KG1 (cell line): ENCODE results near the gene PDP2.
"Not testable (repeated sequence)": the region's sequence is repeated elsewhere in the genome, so short reads cannot be mapped to it uniquely, and the experiment has no call there.

Experiments used
- DNase-seq: peaks from one replicate; lab custom pipeline; 2025; lab: John Stamatoyannopoulos, UW

Gene PDP2

GRCh38 chr16:66886321-66886720 lies 6.0 kb downstream of the PDP2 start:
- DNase-seq = no peak

DNA sequence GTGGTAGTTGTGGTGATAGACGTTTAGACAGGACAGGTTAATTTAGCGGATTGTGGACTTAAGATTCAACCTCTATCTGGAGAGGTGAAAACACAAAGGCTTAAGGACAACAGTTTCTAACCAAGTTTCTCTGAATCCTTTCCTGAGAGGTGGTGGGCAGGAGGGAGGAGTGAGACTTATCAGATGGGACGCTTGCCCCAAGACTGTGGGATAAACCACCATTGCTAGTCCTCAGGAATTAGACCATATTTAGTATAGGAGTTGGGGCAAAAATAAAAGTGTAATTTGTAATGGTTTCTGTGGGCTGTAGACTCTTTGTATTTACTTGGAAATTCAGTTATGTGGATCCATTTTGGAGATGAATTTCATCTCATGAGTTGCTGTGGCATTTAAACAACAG lies 6.6 kb downstream of the PDP2 start:
- DNase-seq = no peak

GRCh38 chr16:66888647-66889615 lies 8.6 kb downstream of the PDP2 start:
- DNase-seq = no peak

DNA sequence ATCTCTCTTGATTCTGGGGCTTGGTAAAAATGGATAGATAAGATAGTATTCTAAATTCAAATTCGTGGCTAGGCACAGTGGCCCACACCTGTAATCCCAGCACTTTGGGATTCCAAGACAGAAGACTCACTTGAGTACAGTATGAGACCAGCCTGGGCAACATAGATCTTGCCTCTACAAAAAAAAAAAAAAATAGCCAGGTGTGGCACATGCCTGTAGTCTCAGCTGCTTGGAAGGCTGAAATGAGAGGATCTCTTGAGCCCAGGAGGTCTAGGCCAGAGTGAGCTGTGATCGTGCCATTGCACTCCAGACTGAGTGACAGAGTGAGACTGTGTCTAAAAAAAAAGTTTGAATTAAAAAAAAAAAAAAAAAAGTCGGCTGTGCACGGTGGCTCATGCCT lies 9.3 kb downstream of the PDP2 start:
- DNase-seq = no peak

- no peak for DNase-seq
Measured at GRCh38 chr16:66890799-66891198, 10.5 kb downstream of the PDP2 start.

- no peak for DNase-seq
Measured at GRCh38 chr16:66891360-66891759, 11.0 kb downstream of the PDP2 start.

DNA sequence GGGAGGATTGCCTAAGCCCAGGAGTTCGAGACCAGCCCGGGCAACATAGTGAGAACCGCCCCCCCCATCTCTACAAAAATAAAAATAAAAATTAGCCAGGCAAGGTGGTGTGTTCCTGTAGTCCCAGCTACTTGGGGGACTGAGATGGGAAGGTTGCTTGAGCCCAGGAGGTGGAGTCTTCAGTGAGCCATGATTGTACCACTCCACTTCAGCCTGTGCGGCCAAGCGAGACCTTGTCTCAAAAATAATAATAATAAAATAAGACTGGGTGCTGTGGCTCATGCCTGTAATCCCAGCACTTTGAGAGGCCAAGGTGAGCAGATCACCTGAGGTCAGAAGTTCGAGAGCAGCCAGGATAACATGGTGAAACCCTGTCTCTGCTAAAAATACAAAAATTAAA lies 11.5 kb downstream of the PDP2 start:
- DNase-seq = no peak

GRCh38 chr16:66894055-66894454 lies 13.7 kb downstream of the PDP2 start:
- DNase-seq = no peak

- peak; percentile 32 for DNase-seq
Measured at GRCh38 chr16:66894948-66895688, 14.8 kb downstream of the PDP2 start.

- DNase-seq = no peak
Measured at GRCh38 chr16:66895689-66895979, 15.3 kb downstream of the PDP2 start.

DNA sequence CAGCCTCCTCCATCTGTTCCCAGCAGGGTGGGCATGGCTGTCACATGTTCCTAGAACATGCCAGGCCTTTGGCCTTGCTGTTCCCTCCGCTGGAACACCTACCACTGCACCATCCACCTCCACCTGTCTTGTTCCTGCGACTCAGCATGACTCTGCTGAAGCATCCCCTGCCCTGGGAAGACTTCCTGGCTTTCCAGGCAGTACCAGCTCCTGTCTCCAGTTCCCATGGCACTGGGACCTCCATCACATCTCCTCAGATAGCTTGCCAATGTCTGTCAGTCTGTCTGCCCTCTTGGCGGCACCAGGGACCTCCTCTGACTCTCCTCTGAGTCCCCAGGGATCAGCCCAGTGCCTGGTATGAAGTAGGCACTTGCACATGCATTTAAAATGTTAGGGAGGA lies 15.7 kb downstream of the PDP2 start:
- no peak for DNase-seq

GRCh38 chr16:66896682-66897081 lies 16.4 kb downstream of the PDP2 start:
- not testable (repeated sequence) for DNase-seq

DNA sequence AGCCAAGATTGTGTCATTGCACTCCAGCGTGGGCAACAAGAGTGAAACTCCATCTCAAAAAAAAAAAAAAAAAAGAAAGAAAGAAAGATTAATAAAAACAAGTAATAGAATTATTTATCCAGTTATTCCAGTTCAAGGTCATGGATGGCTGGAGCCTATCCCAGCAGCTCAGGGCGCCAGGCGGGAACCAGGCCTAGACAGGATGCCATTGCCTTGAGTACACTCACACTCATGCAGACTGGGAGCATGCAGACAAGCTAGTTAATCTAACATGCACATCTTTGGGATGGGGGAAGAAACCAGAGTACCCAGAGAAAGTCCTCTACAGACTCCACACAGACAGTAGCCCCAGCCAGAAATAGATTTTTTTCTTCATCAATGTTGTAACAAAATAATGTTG lies 17.9 kb downstream of the PDP2 start:
- DNase-seq = no peak

DNA sequence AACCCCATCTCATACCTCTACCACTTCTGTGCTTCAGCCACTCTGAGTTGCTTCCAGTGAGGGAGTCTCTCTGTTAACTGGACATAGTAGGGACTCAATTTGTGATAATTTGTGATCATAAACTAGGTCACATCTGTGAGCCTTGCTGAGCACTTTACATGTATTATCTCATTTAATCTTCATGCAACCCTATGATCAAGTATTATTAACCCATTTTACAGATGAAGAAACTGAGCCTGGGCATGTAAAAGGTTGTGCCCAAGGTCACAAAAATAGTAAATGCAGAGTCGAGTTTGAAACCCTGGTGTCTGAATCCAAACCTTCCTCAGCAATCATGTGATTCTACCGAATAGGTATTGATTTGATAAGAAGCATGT lies 18.6 kb downstream of the PDP2 start:
- DNase-seq = no peak

- no peak for DNase-seq
Measured at GRCh38 chr16:66899310-66899944, 19.1 kb downstream of the PDP2 start.

GRCh38 chr16:66899945-66900710 lies 19.8 kb downstream of the PDP2 start:
- no peak for DNase-seq

DNA sequence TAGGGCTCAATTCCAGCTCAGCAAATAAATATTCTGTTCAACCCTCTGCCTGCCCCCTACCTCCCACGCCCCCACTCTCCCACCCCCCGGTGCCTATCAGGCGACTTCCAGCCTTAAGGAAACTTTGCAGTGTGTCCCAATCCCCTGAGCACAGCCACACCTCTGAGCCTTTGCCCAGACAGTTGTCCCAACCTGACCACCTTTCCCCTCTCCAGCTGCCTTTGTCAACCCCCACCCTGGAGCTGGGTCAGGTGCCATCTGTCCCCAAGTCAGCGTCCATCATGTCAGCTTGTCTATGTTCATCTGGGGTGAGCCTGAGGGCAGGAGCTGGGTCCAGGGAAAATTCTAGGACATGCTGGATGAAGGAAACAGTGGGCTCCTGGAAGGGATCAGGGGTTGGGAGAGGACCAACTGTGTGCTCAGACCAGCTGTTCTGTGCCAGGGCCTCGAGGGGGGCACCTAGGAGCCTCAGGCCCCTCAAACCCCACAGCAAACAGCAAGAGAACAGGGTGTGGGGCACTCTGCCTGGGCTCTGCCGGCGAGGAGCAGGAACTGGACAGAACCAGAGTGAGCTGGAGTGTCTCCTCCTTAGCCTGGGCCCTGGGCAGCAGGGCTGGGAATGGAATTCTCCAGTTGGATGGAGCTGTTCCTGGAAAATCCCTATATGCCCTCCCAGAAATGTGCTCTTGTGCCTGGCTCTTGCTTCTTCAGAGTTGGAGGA lies 20.6 kb downstream of the PDP2 start:
- no peak for DNase-seq

DNA sequence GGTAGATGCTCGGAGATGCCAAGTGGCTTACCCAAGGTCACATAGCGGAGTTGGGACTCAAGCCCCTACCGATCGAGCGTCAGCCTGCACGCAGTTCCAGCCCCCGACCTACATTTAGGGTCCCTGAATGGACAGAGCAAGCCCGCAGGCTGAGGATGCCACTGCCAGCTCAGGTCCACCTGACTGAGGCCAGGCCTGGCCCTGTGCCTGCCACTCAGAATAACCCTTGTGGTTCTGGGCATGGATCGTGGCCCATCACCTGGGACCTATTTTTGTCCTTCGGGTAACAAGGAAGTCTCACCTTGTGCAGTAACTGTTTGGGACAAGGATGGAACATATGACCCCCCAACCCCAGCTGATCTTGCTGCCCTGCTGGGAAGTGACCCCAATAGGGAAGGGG lies 21.3 kb downstream of the PDP2 start:
- DNase-seq = no peak

- no peak for DNase-seq
Measured at GRCh38 chr16:66902648-66903543, 22.6 kb downstream of the PDP2 start.
